Colonic mucosa (tissue), 4 donors: ENCODE measurements around the gene COX18. TPM values are rescaled to one million over a fixed set of nuclear protein-coding genes. Genes with fewer than 3 reads are reported as not detected.

Experiments
- DNase-seq: peaks from one replicate; pipeline ENCODE4 v3.0.0-alpha.2; 2020
- H3K27ac ChIP-seq: fragments of 200-600 bp; one replicate; pipeline ENCODE4 v1.8.0; 2021
- H3K27me3 ChIP-seq: fragments of 200-600 bp; one replicate; pipeline ENCODE4 v1.8.0; 2021
- H3K36me3 ChIP-seq: fragments of 200-600 bp; one replicate; pipeline ENCODE4 v1.8.0; 2021
- H3K4me1 ChIP-seq: fragments of 200-600 bp; one replicate; pipeline ENCODE4 v1.8.0; 2021; ENCODE audit warnings: mild to moderate bottlenecking
- H3K4me3 ChIP-seq: fragments of 200-600 bp; one replicate; pipeline ENCODE4 v1.8.0; 2021
- H3K9ac ChIP-seq, 2 donors: one replicate each; pipeline ENCODE4 v1.7.0; 2013; ENCODE audit warnings: control low read depth in 2 of 2, low read depth in 2 of 2, low read length in 2 of 2
- H3K9me3 ChIP-seq: fragments of 200-600 bp; one replicate; pipeline ENCODE4 v1.8.0; 2021
- intact Hi-C: fragments of 100-400 bp; cut with DNase I; formaldehyde crosslinking; loops from one replicate; pipeline ENCODE4 v1.14.1; 2022
- total RNA-seq, 2 donors: library from RNA; stranded (reverse); fragmentation: NEBNext Ultra II Directional in 1 of 2; extraction: Animal tissue kit (Norgen Biotek cat#: 25700) in 1 of 2; gene quantifications; one replicate each; pipeline ENCODE4 v1.2.1, GENCODE V29; 2021
- TF ChIP-seq, protein P1 (sequence below): fragments of 200-600 bp; IDR thresholded peaks from one replicate; pipeline ENCODE4 v1.8.0; 2022; ENCODE audit warnings: antibody characterized with exemption, mild to moderate bottlenecking
- donor health status: healthy.
- donor health status: DM: no; HTN: no; CAD: no.
- donor health status: DM: no; HTN: no; CAD: no.

The COX18 gene, protein sequence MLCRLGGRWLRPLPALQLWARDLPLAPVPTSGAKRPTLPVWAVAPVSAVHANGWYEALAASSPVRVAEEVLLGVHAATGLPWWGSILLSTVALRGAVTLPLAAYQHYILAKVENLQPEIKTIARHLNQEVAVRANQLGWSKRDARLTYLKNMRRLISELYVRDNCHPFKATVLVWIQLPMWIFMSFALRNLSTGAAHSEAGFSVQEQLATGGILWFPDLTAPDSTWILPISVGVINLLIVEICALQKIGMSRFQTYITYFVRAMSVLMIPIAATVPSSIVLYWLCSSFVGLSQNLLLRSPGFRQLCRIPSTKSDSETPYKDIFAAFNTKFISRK
- 10 to 100 TPM; 19.5 to 19.6 TPM for total RNA-seq

DNA sequence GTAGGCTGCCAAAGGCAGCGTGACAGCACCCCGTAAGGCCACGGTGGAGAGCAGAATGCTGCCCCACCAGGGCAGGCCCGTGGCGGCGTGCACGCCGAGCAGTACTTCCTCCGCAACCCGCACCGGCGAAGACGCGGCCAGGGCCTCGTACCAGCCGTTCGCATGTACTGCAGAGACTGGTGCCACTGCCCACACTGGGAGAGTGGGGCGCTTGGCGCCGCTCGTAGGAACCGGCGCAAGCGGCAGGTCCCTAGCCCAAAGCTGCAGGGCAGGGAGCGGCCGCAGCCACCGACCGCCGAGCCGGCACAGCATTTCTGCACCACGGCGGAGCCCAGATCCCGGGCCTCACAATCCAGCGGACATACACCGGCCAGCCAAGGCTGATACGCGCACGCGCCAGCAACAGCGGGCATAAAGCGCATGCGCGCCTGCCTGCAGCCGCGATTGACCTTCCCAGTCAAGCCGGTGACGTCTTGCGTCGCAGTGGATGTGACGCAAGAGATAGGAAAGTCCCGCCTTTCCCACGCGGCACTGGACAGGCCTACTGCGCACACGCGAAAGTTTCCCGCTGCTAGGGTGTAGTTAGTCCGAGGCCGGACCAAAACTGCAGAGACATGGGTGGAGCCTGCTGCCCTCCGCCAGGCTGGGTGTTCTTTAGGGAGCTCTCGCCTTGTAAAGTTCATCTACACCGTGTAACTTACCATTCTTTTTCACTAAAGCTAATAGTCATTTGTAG is at the start of gene COX18:
Gene COX18 (minus strand): TSS at position 379 of the 736 bp plus-strand sequence. CDS start 67 bp downstream, at position 312.
- TF ChIP-seq, protein P1, sequence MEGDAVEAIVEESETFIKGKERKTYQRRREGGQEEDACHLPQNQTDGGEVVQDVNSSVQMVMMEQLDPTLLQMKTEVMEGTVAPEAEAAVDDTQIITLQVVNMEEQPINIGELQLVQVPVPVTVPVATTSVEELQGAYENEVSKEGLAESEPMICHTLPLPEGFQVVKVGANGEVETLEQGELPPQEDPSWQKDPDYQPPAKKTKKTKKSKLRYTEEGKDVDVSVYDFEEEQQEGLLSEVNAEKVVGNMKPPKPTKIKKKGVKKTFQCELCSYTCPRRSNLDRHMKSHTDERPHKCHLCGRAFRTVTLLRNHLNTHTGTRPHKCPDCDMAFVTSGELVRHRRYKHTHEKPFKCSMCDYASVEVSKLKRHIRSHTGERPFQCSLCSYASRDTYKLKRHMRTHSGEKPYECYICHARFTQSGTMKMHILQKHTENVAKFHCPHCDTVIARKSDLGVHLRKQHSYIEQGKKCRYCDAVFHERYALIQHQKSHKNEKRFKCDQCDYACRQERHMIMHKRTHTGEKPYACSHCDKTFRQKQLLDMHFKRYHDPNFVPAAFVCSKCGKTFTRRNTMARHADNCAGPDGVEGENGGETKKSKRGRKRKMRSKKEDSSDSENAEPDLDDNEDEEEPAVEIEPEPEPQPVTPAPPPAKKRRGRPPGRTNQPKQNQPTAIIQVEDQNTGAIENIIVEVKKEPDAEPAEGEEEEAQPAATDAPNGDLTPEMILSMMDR, result no peak
- intact Hi-C loops, result loop anchor here (2.0 kb wide), 1 partner anchor 189 kb away; the partner anchor contains the start of gene ANKRD17
- H3K4me1 ChIP-seq, result peaks cover 7% of the 10 kb centered on the region
- H3K9ac ChIP-seq, result peak within 1 kb of the TSS; percentile 89 to 97
- H3K27ac ChIP-seq, result peak within 1 kb of the TSS; percentile 93
- H3K4me3 ChIP-seq, result peak within 1 kb of the TSS; percentile 58
- no peaks in the 10 kb centered on the region for H3K36me3 ChIP-seq
- peak; percentile 98 for DNase-seq
- H3K9me3 ChIP-seq, result no peaks in the 10 kb centered on the region
- no peaks in the 10 kb centered on the region for H3K27me3 ChIP-seq

DNA sequence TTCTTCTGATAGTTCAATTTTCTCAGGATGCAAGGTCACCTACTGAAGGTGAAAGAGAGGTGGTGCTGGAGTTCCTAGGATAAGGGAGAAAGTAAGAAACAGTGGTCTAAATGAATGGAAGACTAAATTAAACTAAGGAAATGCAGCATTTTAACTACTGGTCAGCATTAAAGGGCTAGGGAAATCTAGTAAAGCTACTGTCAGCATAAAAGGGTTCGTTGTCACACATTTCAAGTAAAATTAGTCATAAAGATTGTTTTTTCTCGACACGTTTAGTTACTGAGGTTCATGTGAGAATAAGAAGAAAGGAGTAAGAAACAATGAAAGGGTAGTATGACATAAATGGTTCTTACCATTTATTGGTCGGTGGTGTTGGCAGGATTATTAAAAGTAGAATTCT is 40.0 kb upstream of the COX18 start:
- intact Hi-C loops, result no loop called here
- Histone ChIP-seq H3K9ac (no peak overlapping the region), H3K4me3 (no peak overlapping the region), H3K27ac (no peak overlapping the region), H3K9me3 (no peaks in the 10 kb centered on the region), H3K4me1 (no peaks in the 10 kb centered on the region), H3K36me3 (no peaks in the 10 kb centered on the region), H3K27me3 (no peaks in the 10 kb centered on the region)
- TF ChIP-seq, protein P1, result no peak
- no peak for DNase-seq

DNA sequence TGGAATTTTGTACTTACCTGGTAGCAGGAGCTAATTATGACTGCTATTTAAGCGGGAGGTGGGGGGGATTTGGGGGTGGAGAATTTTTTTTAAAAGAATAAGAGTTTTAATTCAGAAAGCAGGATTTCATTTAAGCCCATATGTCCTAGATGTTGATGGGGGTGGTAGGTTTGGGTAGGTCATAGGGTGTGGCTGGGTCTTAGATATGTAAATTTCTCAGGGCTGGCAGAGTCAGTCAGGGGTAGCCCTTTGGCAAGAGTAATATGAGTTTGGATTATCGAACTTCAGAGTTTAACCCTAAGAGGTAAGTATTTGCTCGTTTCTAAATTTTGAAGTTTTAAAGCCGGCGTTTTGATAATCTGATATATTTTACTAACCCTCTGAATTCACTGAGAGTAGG is 35.2 kb upstream of the COX18 start:
- Histone ChIP-seq H3K9ac (no peak overlapping the region), H3K27me3 (no peaks in the 10 kb centered on the region), H3K27ac (no peak overlapping the region), H3K4me1 (no peaks in the 10 kb centered on the region), H3K4me3 (no peak overlapping the region), H3K9me3 (no peaks in the 10 kb centered on the region), H3K36me3 (no peaks in the 10 kb centered on the region)
- TF ChIP-seq, protein P1, result no peak
- intact Hi-C loops, result no loop called here
- no peak for DNase-seq

DNA sequence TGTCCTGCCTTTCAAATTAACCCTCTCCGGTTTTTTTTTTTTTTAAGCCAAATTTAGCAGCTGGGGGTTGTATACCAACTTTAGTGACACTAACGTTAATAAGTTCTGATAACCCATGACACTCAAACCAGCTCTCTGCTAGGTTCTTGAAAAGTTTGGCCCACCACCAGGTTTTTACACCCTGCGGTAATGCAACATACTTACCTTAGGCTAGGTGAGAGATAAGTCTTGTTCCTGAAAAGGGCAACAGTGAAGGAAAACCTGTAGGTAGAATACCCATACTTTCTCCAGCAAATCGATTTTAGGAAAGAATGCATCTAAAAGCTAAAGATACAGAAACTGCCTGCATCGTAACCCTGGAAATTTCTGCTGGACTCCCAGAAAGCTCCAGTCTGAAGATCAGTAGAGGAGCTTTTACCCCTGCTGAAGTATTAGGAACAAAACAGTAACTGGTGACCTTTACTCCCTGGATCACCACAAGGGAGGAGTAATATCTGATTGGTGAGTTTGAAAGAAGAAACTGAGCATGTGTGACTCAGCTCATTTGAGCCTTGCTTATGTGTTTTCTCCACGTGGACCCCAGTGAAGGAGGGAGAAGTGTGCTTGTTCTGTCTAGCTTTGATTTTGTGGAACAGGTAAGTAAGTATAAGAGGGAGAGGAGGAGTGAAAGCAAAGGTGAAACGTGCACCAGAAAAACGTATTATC is 34.4 kb upstream of the COX18 start:
- no peak for DNase-seq
- Histone ChIP-seq H3K27ac (no peak overlapping the region), H3K4me3 (no peak overlapping the region), H3K9me3 (no peaks in the 10 kb centered on the region), H3K4me1 (no peaks in the 10 kb centered on the region), H3K9ac (no peak overlapping the region), H3K36me3 (no peaks in the 10 kb centered on the region), H3K27me3 (no peaks in the 10 kb centered on the region)
- TF ChIP-seq, protein P1, result no peak
- intact Hi-C loops, result no loop called here

DNA sequence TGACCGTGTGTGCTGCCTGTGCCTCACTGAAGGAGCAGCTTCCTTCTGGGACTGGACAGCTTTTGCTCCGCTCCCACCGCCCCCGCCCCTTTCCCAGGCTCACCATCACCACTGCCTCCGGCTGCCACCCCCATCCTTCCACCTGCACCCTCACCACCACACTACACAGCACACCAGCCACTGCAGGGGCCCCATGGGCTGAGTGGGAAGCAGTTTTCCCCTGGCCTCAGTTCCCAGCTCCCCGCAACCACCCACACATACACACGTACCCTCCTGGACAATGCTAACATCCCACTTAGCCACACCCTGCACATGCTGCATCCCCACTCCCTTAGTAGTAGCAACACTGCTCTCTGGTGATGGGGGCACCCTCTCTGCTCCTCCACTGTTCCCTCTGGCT is 29.6 kb upstream of the COX18 start:
- intact Hi-C loops, result no loop called here
- H3K36me3 ChIP-seq, result peaks cover 7% of the 10 kb centered on the region
- no peak overlapping the region for H3K27ac ChIP-seq
- H3K4me1 ChIP-seq, result no peaks in the 10 kb centered on the region
- H3K27me3 ChIP-seq, result no peaks in the 10 kb centered on the region
- H3K4me3 ChIP-seq, result no peak overlapping the region
- DNase-seq, result no peak
- H3K9me3 ChIP-seq, result no peaks in the 10 kb centered on the region
- H3K9ac ChIP-seq, result no peak overlapping the region
- TF ChIP-seq, protein P1, result no peak
